DLD1 (cell line): ENCODE measurements around the gene KL.

Experiments
- in situ Hi-C: cut with HindIII; loops from 2 replicates; pipeline ENCODE4 v1.10.0; 2017; ENCODE audit warnings: low sequenced_read_pairs

KL gene

GRCh38 chr13:33107361-33107760 lies 91.1 kb downstream of the KL start:
- in situ Hi-C loops = no loop called here

- in situ Hi-C loops = no loop called here
These were observed 92.4 kb downstream of the KL start for GRCh38 chr13:33108620-33109019.

GRCh38 chr13:33109271-33109697 lies 93.1 kb downstream of the KL start:
- in situ Hi-C loops = no loop called here

GRCh38 chr13:33109801-33110200 lies 93.6 kb downstream of the KL start:
- in situ Hi-C loops = no loop called here

- in situ Hi-C loops = no loop called here
These were observed 94.1 kb downstream of the KL start for GRCh38 chr13:33110386-33110712.

GRCh38 chr13:33110713-33111413 lies 94.6 kb downstream of the KL start:
- in situ Hi-C loops = no loop called here

GRCh38 chr13:33111414-33112110 lies 95.3 kb downstream of the KL start:
- in situ Hi-C loops = no loop called here

- in situ Hi-C loops = no loop called here
These were observed 96.5 kb downstream of the KL start for GRCh38 chr13:33112766-33113165.

GRCh38 chr13:33114146-33114545 lies 97.9 kb downstream of the KL start:
- in situ Hi-C loops = no loop called here

GRCh38 chr13:33115274-33115673 lies 99.1 kb downstream of the KL start:
- in situ Hi-C loops = no loop called here
